TTC549 (cell line): Measurements from ENCODE around the gene CLCN1.
"Not testable (repeated sequence)": the region's sequence is repeated elsewhere in the genome, so short reads cannot be mapped to it uniquely, and the experiment has no call there.

Source experiments
- FAIRE-seq: peaks from 2 replicates; lab custom pipeline; 2012; peaks lifted over from hg19 to GRCh38; lab: Jason Lieb, UNC

Gene CLCN1

GRCh38 chr7:143315776-143316175, at the start of gene CLCN1:
TSS of gene CLCN1 (plus strand) at chr7:143316111. CDS start at chr7:143316213, 102 bp downstream.
- FAIRE-seq = no peak

DNA sequence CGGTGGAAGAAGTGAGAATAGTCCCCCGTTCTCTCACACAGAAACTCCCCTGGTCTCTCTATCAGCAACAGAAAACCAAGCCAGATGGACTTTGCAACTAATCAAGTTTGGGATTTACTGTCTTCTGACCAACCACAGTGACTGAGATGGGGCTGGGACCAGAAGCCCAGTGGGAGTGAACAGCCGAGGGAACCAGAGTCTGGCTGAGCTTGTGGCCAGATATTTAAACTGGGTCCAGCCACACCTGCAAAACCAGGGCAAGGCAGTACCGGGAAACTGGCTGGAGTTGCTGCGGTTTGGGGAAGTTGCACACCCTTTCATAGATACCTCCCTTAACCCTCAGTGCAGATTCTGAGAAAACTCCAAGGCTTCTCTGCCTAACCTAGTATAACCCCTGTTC, 46.7 kb upstream of the CLCN1 start:
- no peak for FAIRE-seq

DNA sequence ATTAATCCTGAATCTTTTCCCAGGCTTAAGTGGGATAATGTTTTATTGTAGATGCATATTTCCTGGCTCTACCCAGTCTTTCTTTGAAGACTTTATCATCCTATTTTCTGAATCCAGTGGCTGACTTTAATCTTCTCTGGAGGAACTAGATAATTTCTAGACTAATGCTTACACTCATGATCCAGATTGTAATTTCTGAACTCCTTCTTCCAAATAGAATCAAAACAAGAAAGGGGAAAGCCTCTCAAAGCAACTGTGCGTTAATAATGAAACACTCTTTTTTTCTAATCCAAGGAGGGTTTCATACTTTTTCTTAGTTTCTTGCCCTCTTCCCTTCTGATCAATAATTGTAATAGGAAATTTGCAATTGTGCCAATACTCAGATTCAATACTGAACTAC, 44.7 kb upstream of the CLCN1 start:
- FAIRE-seq = no peak

DNA sequence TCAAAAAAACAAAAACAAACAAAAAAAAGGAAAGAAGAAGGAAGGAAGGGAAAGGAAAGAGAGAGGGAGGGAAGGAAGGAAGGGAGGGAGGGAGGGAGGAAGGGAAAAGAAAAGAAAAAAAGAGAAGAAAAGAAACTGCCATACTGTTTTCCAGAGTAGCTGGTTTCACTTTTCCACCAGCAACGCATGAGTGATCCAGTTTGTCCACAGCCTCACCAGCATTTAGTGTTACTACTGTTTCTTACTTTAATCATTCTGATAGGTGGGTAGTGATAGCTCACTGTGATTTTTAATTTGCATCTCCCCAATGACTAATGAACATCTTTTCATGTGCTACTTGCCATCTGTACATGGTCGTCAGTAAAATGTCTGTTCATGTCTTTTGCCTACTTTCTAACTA, 43.0 kb upstream of the CLCN1 start:
- FAIRE-seq = no peak

- FAIRE-seq = no peak
These were observed 36.5 kb upstream of the CLCN1 start for GRCh38 chr7:143279186-143280098.

GRCh38 chr7:143280160-143280559, 35.8 kb upstream of the CLCN1 start:
- FAIRE-seq = no peak

DNA sequence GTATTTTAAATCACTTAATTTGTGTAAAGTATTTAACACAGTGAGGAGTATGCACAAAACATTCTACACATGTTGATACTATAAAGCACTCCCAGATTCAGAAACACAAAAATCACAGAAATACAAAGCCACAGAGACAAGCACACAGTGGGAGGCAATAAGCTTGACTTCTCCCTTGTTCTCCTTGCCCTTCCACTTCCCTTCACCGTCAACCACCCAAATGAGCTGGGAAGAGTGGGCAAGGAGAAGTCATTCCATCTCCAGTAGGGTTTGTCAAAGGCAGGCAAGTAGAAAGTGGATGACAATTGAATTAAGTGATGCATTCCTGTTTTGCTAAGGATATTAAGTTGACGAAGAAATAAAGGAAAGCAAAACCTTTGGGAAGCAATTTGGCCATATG, 35.3 kb upstream of the CLCN1 start:
- no peak for FAIRE-seq

DNA sequence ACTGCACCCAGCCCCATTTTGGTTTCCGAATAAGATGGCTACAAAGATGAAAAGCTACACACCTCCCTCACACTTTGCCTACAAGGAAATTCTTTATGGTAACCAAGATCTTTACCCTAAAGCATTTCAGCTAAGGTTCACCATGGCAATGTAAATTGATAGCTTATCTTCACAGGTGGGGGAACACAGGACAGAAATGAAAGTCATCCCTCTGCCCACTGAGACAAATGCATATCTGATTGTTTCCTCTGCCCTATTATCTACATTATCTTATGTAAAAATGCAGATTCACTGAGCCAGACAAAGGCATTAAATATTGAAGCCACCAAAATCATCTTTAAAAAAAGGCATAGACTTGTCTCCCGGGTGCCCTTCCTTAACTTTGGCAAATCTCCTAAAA, 34.4 kb upstream of the CLCN1 start:
- no peak for FAIRE-seq

- FAIRE-seq = no peak
These were observed 33.8 kb upstream of the CLCN1 start for GRCh38 chr7:143282124-143282523.

DNA sequence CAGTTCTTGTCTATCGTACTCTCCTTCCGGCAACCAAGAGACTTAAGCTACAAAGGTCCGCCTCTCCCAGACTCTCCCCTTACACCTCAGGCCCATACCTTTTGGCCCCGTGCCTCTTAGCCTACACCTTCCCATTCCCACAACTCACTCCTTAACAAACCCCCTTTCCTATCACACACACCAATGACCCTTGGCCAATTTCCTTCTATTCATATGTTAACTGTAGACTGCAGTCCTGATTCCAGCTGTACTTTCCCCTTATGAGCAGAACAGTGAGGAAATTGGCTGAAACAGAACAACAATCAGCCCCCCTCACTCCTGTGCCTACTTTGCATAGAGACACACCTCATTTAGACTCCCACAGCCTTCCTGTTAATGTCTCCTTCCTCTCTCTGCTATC, 32.5 kb upstream of the CLCN1 start:
- no peak for FAIRE-seq

DNA sequence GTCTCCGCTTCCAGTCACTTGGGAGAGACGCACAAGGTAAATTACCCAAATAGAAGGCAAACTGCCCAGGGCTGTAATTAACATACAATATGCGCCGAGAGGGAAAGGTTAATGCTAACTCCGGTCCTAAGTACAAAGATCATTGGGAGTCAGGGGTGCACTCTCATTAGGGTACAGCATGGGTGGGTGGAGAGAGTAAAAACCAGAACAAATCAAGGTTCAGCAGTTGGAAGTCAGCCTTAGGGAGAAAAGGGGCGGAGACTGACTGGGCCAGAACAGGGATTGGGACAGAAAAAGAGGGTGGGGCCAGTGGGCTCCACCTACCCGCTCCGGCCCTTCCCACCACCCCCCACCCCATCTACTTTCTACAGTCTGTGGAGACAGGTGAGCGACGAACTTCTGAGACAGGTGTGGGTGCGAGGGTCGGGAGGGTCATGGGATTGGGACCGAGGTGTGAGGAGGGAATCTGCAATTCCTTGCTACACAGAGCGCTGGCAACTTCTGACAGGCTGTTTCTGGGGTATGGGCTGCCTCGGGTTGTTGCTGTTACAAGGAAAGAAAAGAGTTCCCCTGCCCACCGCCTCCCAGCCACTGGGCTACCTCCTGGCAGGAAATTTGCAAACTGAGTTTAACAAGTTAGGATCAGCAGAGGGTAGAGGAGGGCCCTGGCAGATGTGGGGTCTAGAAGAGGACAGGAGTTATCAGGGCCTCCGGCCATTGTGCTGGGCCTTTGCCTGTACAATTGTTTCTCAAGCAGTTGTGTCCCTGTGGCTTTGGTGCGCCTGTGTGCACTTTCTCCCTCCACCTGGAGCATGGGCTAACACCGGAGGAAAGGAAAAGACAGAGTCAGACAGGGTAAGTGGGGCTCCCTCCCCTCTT, 31.1 kb upstream of the CLCN1 start, which contains the start of gene TMEM139:
Gene TMEM139, plus strand, starts transcription at position 368 of the 879 bp plus-strand sequence. CDS start 1,000 bp downstream, outside the sequence.
- FAIRE-seq = no peak

GRCh38 chr7:143285470-143285778, 30.5 kb upstream of the CLCN1 start:
- FAIRE-seq = no peak

DNA sequence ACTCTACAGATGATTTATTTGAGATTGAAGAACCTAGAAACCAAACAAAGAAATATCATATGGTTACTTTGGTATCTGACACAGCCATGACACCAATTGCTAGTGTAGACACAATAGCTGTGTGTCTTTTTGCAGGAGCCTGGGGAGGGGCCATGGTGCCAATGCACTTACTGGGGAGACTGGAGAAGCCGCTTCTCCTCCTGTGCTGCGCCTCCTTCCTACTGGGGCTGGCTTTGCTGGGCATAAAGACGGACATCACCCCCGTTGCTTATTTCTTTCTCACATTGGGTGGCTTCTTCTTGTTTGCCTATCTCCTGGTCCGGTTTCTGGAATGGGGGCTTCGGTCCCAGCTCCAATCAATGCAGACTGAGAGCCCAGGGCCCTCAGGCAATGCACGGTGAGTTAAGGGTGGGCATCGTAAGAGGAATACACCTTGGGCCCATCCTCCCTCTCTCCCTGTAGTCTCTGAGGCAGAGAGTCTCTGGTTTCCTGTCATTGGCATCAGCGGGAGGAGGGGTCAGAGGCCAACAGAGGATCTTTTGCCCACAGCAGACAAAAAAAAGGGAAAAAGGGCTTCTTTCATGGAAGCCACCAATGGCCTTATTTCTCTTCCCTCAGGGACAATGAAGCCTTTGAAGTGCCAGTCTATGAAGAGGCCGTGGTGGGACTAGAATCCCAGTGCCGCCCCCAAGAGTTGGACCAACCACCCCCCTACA, 29.9 kb upstream of the CLCN1 start:
- FAIRE-seq = no peak

DNA sequence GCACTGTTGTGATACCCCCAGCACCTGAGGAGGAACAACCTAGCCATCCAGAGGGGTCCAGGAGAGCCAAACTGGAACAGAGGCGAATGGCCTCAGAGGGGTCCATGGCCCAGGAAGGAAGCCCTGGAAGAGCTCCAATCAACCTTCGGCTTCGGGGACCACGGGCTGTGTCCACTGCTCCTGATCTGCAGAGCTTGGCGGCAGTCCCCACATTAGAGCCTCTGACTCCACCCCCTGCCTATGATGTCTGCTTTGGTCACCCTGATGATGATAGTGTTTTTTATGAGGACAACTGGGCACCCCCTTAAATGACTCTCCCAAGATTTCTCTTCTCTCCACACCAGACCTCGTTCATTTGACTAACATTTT, 29.4 kb upstream of the CLCN1 start:
- FAIRE-seq = no peak

DNA sequence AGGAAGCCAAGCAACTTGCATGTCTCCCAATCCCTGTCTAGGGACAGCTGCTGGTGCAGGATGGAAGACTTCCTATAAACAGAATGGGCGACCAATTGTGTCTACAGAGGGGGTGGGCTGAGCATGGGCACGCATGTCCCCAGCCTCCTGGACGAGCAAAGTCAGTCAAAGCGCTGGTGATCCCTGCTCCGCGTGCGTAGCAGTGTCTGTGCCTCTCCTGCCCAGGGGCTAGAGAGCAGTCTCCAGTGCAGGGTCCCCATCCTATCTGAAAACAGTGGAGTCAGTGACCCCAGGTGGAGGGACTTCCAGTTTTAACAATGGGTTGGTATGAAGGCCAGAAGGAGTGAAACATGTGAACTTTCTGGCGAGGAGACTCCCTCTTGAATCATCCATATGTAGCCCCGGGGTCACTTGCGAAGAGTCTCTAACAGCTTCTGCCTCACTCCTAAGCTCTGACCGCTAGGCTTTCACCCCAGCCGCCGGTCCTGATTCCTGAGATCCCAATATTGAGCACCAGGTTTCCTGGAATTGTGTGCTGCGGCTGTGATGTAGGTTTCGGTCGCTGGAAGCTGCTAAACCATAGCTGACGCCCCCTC, 28.5 kb upstream of the CLCN1 start:
- no peak for FAIRE-seq

DNA sequence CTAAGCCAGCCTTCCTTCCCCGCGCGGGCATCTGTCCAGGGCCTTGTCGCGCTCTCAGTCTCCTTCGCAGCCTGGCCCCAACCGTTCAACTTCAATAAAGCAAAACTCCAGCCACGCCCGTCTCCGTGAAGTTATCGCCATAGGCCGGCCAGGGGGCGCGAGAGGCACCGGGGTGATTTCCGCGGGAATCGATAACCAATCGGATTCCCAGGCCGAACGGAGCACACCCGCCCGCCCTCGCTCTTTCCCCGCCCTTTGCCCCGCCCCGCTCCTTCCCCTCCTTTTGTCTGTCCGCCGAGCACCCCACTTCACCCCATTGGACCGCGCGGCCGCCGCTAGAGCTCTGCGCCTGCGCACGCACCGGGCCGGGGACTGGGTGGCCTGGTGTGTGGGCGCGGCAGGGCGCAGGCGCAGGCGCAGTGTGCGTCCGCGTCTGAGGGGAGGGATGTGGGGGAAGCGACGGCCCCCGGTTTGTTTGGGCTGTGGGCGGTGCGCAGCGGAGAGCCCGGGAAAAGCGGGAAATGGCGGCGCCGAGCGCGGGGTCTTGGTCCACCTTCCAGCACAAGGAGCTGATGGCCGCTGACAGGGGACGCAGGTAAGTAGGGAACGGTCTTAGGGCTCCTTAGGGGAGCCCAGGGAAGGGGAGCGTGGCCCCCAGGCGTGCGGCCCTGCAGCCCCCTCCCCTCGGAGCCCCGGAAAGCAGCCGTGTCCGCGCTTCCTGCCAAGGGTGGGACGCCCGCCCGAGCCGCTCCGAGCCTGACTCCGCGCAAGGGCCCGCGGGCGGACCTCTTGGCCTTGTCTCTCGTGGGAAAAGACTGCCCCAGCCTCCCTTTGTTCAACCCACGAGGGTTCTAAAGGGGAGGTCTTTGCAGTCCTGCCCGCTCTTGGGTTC, 27.7 kb upstream of the CLCN1 start, which contains the start of gene CASP2:
Gene CASP2, plus strand, starts transcription at position 417 of the 892 bp plus-strand sequence. Its CDS starts 105 bp downstream, at position 522.
- FAIRE-seq = no peak

- FAIRE-seq = no peak
These were observed 27.1 kb upstream of the CLCN1 start for GRCh38 chr7:143288836-143289235.

DNA sequence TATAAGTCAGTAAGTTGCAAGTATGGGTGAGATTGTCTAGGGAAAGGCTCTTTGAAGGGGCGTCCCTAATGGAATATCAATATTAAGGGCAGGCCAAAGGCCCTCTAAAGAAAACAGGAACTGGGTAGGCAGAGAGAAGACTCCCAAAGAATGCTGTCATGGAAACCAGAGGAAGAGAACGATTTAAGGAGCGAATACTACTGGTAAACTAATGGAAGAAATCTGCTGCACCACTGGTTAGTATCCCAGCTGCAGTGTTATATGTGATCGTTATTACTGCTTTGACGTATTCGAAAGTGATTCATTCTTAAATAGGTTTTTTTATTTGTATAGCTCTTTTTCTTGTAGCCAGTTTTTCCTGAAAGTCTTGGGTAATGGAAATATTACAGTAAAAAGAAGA, 26.5 kb upstream of the CLCN1 start:
- no peak for FAIRE-seq

GRCh38 chr7:143289888-143290287, 26.0 kb upstream of the CLCN1 start:
- not testable (repeated sequence) for FAIRE-seq

GRCh38 chr7:143290293-143290692, 25.6 kb upstream of the CLCN1 start:
- no peak for FAIRE-seq

- FAIRE-seq = no peak
These were observed 23.0 kb upstream of the CLCN1 start for GRCh38 chr7:143292876-143293275.
